GM12878 (cell line): Measurements from ENCODE around the gene C5orf52. TPM values are rescaled to one million over a fixed set of nuclear protein-coding genes. Genes with fewer than 3 reads are reported as not detected.

Source experiments
- ATAC-seq: fragments of 200-7000 bp; cut with Tn5 transposase; 3 replicates; pipeline ENCODE4 v1.9.1; 2020; ENCODE audit warnings: mild to moderate bottlenecking, moderate library complexity
- BruUV-seq: library from RNA; stranded (reverse); fragments of 400-500 nt; replicated peaks from 2 replicates; lab custom pipeline; 2021; lab: Mats Ljungman, UMichigan
- CTCF ChIA-PET: fragments of 300-600 bp; sonication (Branson Sonifier 250); formaldehyde crosslinking; extraction: SDS; loops from one replicate; lab custom pipeline; 2021; ENCODE audit warnings: inconsistent platforms; lab: Yijun Ruan, JAX
- POLR2A ChIA-PET: fragments of 350-600 bp; formaldehyde crosslinking; extraction: SDS; loops from one replicate; lab custom pipeline; 2021; ENCODE audit warnings: inconsistent platforms; lab: Charles Lee
- RAD21 ChIA-PET: fragments of 300-600 bp; sonication (Branson Sonifier 250); formaldehyde crosslinking; loops from one replicate; lab custom pipeline; 2023; ENCODE audit warnings: antibody characterized with exemption; ENCODE audit not compliant: unreplicated experiment; lab: Charles Lee
- SMC1A ChIA-PET: fragments of 300-600 bp; sonication (Branson Sonifier 250); formaldehyde crosslinking; loops from one replicate; lab custom pipeline; 2023; ENCODE audit not compliant: unreplicated experiment, uncharacterized antibody; lab: Charles Lee
- DNase-seq: peaks from one replicate; pipeline ENCODE4 v3.0.0-alpha.2; 2011; ENCODE audit warnings: low read depth, low spot score
- FAIRE-seq: peaks from 3 replicates; lab custom pipeline; 2011; peaks lifted over from hg19 to GRCh38; lab: Jason Lieb, UNC
- H2AFZ ChIP-seq: 2 replicates; pipeline ENCODE4 v1.6.0; 2011; ENCODE audit warnings: low read depth, low read length, control low read depth; ENCODE audit not compliant: control insufficient read depth
- H3K27ac ChIP-seq: 2 replicates; pipeline ENCODE4 v1.5.1; 2011; ENCODE audit warnings: control low read depth; ENCODE audit not compliant: control insufficient read depth, insufficient read depth
- H3K27me3 ChIP-seq, 2 experiments: replicated peaks in 1 of 2; 2 replicates each; pipeline versions ENCODE4 v1.6.0 to v1.6.1; 2011; ENCODE audit warnings: low read length in 1 of 2; ENCODE audit not compliant: control insufficient read depth in 2 of 2, insufficient read depth in 2 of 2
- H3K36me3 ChIP-seq, 2 experiments: 2 replicates each; pipeline ENCODE4 v1.5.1; 2011; ENCODE audit warnings: low read length in 1 of 2; ENCODE audit not compliant: control insufficient read depth in 2 of 2, insufficient read depth in 2 of 2
- H3K4me1 ChIP-seq: 2 replicates; pipeline ENCODE4 v1.6.1; 2011; ENCODE audit warnings: mild to moderate bottlenecking, low read length, moderate library complexity, mixed read lengths; ENCODE audit not compliant: control insufficient read depth, insufficient read depth
- H3K4me2 ChIP-seq: 2 replicates; pipeline ENCODE4 v1.6.0; 2011; ENCODE audit warnings: control low read depth; ENCODE audit not compliant: control insufficient read depth, insufficient read depth
- H3K4me3 ChIP-seq: fragments of 200-600 bp; sonication (generic); 2 replicates; pipeline ENCODE4 v1.5.1; 2016
- H3K79me2 ChIP-seq: 2 replicates; pipeline ENCODE4 v1.6.0; 2011; ENCODE audit warnings: low read length; ENCODE audit not compliant: control insufficient read depth, insufficient read depth
- H3K9ac ChIP-seq: 2 replicates; pipeline ENCODE4 v1.8.0; 2011; ENCODE audit warnings: low read length, control low read depth, mixed read lengths; ENCODE audit not compliant: control insufficient read depth, insufficient read depth
- H3K9me3 ChIP-seq: replicated peaks from 3 replicates; pipeline ENCODE4 v1.5.1; 2011; ENCODE audit warnings: mild to moderate bottlenecking, low read length; ENCODE audit not compliant: control insufficient read depth, insufficient read depth
- H4K20me1 ChIP-seq: 2 replicates; pipeline ENCODE4 v1.6.0; 2011; ENCODE audit not compliant: control insufficient read depth, insufficient read depth
- BRCA1 ChIP-seq: IDR thresholded peaks from 2 replicates; pipeline ENCODE4 v1.6.1; 2011; ENCODE audit warnings: low read depth, low read length, improper control_type of control experiment
- E2F4 ChIP-seq: IDR thresholded peaks from 2 replicates; pipeline ENCODE4 v1.6.1; 2012; ENCODE audit warnings: low read depth, low read length, improper control_type of control experiment
- E4F1 ChIP-seq: fragments of 450-650 bp; IDR thresholded peaks from 2 replicates; pipeline ENCODE4 v1.6.1; 2018; ENCODE audit warnings: borderline replicate concordance, mild to moderate bottlenecking; ENCODE audit not compliant: partially characterized antibody
- MAX ChIP-seq: IDR thresholded peaks from 2 replicates; pipeline ENCODE4 v1.6.1; 2012; ENCODE audit warnings: low read depth, low read length, improper control_type of control experiment
- NR2C1 ChIP-seq: fragments of 450-650 bp; IDR thresholded peaks from 2 replicates; pipeline ENCODE4 v1.6.1; 2017; ENCODE audit warnings: antibody characterized with exemption, mild to moderate bottlenecking, moderate library complexity
- POLR2AphosphoS5 ChIP-seq: IDR thresholded peaks from 2 replicates; pipeline ENCODE4 v1.6.1; 2011; ENCODE audit warnings: mild to moderate bottlenecking, low read length, inconsistent platforms
- SPI1 ChIP-seq: IDR thresholded peaks from 2 replicates; pipeline ENCODE4 v1.6.1; 2011; ENCODE audit warnings: low read depth, mild to moderate bottlenecking, low read length, moderate library complexity, borderline replicate concordance; ENCODE audit not compliant: insufficient read depth
- WGBS: methylation state at CpG from one replicate; pipeline ENCODE4 v1.1.6; 2016; ENCODE audit warnings: low lambda C conversion rate; ENCODE audit not compliant: insufficient replicate concordance, insufficient coverage; ENCODE audit errors: missing lambda C conversion rate; 5-methylcytosine and 5-hydroxymethylcytosine counted together
- in situ Hi-C: fragments of 300-500 bp; cut with MboI; formaldehyde crosslinking; loops from 9 replicates; pipeline ENCODE4 v1.14.3; 2018; ENCODE audit warnings: mixed read lengths
- intact Hi-C: fragments of 100-400 bp; cut with micrococcal nuclease; formaldehyde crosslinking; loops from one replicate; pipeline ENCODE4 v1.14.2; 2022; ENCODE audit not compliant: unreplicated experiment
- polyA plus RNA-seq, 11 experiments: library from polyadenylated mRNA; depleted of rRNA in 4 of 11; unstranded in 6 of 11; stranded (reverse) in 5 of 11; fragments of >200 nt; fragmentation: Nextera tagmentation in 4 of 11; fragmentation: Illumina TruSeq in 1 of 11; extraction: Ambion mirVana in 4 of 11; extraction: Trizol in 1 of 11; gene quantifications; 1 replicate in 1 of 11; 2 replicates in 10 of 11; pipeline versions ENCODE4 v1.2.1 to v1.2.3, GENCODE V29; 2011 to 2016; ENCODE audit warnings: inconsistent platforms in 2 of 11, missing spikeins in 2 of 11, low read depth in 1 of 11
- total RNA-seq, 4 experiments: library from RNA; depleted of rRNA in 3 of 4; stranded (reverse); fragments of >200 nt in 3 of 4; fragmentation: Illumina TruSeq in 1 of 4; extraction: Trizol in 1 of 4; gene quantifications; 2 replicates each; pipeline versions ENCODE4 v1.2.1 to v1.2.3, GENCODE V29; 2013 to 2021
- TF ChIP-seq, protein P1 (sequence below): fragments of 450-650 bp; IDR thresholded peaks from 2 replicates; pipeline ENCODE4 v1.6.1; 2016; ENCODE audit warnings: mild to moderate bottlenecking

Gene C5orf52
- total and polyA plus RNA-seq, 10 of the 15 experiments (the other 5 are each of a cell fraction or from before 2014, with no cell fraction given) = not detected

GRCh38 chr5:157687198-157687554, 15.8 kb downstream of the C5orf52 start:
- POLR2A ChIA-PET = no interaction called here

More at GRCh38 chr5:157687198-157687554, 15.8 kb downstream of the C5orf52 start:
- H3K4me1 ChIP-seq = no peaks in the 10 kb centered on the region
- CTCF ChIA-PET = interaction anchor here (1.1 kb wide), 1 partner anchor 215 kb away, joined by 5 read pairs; no protein-coding TSS in a partner anchor
- no peak overlapping the region for H3K4me2 ChIP-seq
- FAIRE-seq (no peak), DNase-seq (no peak), ATAC-seq (no peak)
- no peaks in the 10 kb centered on the region; a peak in 1 of 4 replicates for H3K27me3 ChIP-seq
- no peak overlapping the region for H3K27ac ChIP-seq
- 91% methylated on average over 1 of the region's 1 CpG for WGBS
- SMC1A ChIA-PET = interaction anchor here (0.9 kb wide), 1 partner anchor 31 kb away, joined by 3 read pairs; no protein-coding TSS in a partner anchor
- H2AFZ ChIP-seq = no peak overlapping the region
- no peaks in the 10 kb centered on the region for H4K20me1 ChIP-seq
- RAD21 ChIA-PET = no interaction called here
- in situ Hi-C loops (no loop called here), intact Hi-C loops (no loop called here)
- TF ChIP-seq POLR2AphosphoS5 = no peak
- TF ChIP-seq E4F1 = no peak
- TF ChIP-seq E2F4 = no peak
- TF ChIP-seq, protein P1, sequence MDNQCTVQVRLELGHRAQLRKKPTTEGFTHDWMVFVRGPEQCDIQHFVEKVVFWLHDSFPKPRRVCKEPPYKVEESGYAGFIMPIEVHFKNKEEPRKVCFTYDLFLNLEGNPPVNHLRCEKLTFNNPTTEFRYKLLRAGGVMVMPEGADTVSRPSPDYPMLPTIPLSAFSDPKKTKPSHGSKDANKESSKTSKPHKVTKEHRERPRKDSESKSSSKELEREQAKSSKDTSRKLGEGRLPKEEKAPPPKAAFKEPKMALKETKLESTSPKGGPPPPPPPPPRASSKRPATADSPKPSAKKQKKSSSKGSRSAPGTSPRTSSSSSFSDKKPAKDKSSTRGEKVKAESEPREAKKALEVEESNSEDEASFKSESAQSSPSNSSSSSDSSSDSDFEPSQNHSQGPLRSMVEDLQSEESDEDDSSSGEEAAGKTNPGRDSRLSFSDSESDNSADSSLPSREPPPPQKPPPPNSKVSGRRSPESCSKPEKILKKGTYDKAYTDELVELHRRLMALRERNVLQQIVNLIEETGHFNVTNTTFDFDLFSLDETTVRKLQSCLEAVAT = no peak
- TF ChIP-seq MAX = no peak
- TF ChIP-seq SPI1 = no peak
- no peak for TF ChIP-seq BRCA1
- no peak for TF ChIP-seq NR2C1
- H3K9ac ChIP-seq = no peak overlapping the region
- no peaks in the 10 kb centered on the region for H3K79me2 ChIP-seq
- H3K36me3 ChIP-seq = no peaks in the 10 kb centered on the region
- peaks cover 2% of the 10 kb centered on the region; the same call in 1 of the 3 replicates for H3K9me3 ChIP-seq
- no peak overlapping the region for H3K4me3 ChIP-seq
- no TSS peak for BruUV-seq
